NCI-H2227 (cell line): ENCODE results near the gene TRPV6.

Experiments used
- DNase-seq: peaks from one replicate; lab custom pipeline; 2025; ENCODE audit not compliant: unreplicated experiment; lab: John Stamatoyannopoulos, UW

TRPV6 gene

DNA sequence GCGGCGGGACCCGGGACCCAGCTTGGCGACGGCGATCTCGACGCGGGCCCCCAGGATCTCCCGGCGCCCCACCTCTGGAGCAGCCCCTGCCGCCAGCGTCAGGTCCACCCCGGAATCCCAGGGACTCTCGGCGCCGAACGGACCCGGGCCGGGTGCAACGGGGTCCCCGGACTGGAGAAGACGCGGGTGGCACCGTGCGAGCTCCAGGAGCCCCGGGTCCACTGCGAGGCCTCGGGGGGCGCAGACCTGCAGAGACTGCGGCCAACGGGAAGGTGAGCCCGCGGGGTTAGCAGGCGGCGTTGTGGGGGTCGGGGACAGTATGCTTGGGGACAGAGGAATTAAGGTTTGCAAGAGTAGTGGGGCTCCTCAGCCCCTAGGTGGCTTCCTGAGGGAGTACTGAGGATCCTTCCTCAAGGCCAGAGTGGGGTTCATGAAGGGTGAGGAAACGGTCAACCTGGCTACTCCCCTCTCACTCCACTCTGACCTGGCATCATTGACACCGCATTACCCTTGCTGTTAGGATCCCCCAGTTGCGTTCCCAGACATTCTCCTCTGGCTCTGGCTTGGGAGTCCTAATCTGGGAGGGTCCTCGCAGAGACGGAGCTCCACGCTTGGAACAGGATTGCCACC, 30.3 kb downstream of the TRPV6 start:
- no peak for DNase-seq

- DNase-seq: peak; percentile 31
Measured at GRCh38 chr7:142854372-142855113, 31.0 kb downstream of the TRPV6 start, which contains the start of gene EPHB6. Gene EPHB6 (plus strand): TSS chr7:142855076. CDS start chr7:142863228, 8,152 bp downstream.

- peak; percentile 29 for DNase-seq
Measured at GRCh38 chr7:142853739-142854371, 31.7 kb downstream of the TRPV6 start.

- no peak for DNase-seq
Measured at GRCh38 chr7:142851919-142852318, 33.6 kb downstream of the TRPV6 start.

DNA sequence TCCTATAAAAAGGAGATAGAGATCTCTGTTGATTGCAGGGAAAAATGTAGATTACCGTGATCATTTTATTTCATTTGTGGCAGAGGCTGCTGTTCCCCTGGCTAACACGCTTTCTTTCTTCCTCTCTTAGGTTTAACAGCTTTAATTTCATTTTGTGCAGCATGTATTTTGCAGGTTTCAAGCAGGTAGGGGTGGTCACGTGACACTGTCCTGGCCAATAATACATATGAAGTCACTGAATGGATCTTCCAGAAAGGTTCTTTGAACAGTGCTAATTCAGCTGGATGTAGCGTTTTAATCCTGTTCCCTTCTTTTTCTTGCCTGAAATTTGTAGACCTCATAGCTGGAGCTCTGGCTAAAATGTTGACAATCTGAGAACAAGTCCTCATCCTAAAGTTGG, 34.3 kb downstream of the TRPV6 start:
- no peak for DNase-seq

DNA sequence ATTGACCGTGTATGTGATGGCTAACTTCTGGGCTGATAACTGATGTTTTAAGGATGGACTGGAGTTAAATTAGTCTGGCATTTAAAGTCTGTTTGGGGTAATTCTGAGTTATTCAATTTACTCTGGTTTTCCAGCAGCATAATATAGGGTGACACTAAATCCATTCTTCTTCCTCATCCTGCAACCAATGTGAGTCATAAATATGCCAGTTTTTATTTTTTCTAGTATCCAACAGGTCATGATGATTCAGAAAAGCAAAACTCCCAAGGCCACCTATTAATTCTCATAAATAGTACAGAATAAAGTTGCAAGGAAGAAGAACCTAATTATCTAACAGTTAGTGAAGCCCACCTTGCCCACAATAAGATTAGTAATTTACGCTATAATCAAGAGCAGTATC, 38.2 kb downstream of the TRPV6 start:
- DNase-seq: no peak

- DNase-seq: no peak
Measured at GRCh38 chr7:142842251-142842766, 43.2 kb downstream of the TRPV6 start.

DNA sequence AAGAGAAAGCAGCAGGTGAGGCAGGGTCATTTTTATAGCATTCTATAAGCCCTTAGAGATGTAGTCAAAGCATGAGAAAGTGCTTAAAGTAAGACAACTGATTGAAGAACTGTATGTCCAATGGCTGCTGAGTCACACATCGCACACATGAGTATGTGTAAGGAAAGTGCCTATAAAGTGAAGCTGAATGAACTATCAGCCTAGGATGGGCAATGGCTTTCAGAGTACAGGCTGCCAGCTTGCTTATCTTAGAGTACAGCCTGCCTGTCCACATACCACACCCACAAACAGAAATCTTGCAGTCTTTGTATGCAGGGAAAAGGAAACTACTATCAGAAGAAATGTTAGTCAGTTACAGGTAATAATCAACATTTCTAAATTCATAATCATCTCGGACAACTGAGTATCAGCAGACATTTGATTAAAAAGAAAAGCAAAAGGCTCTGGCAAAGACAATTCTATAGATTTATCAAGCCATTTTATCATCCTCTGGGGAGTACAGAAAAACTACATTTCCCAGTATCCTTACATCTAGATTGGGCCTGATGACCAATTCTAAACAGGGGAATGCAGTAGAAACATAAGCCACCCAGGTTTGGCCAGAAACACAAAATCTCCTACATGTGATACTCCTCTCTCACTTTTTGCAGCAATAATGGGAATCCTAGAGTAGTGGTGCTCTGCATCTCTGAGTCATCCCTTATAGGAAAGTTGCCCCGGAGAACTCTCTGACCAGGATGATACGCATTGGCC, 46.9 kb downstream of the TRPV6 start:
- DNase-seq: no peak

DNA sequence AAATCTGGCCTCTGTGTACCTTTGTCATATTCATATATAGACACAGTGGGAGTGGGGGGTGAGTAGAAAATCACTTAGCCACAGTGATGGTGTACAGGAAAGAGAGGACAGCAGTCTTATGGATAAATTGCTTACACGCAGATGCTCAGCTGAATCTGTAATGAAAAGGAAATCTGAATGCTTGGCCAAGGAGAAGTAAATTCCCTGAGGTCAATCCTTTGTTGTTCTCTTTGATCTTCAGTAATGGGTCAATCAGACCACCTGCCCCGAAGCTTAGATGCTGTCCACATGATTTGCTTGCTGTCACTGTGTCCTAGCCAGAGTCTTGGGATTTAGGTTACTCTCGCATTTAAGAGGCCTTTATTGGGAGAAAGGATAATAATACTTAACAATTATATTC, 49.1 kb downstream of the TRPV6 start:
- DNase-seq: no peak

- DNase-seq: no peak
Measured at GRCh38 chr7:142835487-142835886, 50.1 kb downstream of the TRPV6 start.

- no peak for DNase-seq
Measured at GRCh38 chr7:142833174-142834048, 52.1 kb downstream of the TRPV6 start.

DNA sequence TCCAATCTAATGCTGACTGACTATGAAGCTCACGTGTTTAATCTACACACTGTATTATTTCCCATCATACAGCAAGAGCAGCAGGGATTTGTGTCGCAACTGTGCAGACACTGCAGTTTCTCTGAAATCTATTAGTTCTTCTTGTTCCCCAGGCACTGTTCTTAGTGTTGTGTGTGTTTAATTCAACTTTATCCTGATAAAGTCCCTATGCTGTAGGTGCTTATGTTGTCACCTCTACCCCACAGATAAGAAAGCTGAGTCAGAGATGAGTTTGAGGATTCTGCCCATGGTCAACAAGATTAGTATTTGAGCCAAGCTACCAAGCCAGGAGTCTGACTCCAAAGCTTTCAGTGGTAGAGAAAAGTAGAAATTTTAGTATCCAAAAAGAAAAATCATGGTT, 53.1 kb downstream of the TRPV6 start:
- DNase-seq: no peak

- DNase-seq: no peak
Measured at GRCh38 chr7:142827951-142828500, 57.5 kb downstream of the TRPV6 start.

DNA sequence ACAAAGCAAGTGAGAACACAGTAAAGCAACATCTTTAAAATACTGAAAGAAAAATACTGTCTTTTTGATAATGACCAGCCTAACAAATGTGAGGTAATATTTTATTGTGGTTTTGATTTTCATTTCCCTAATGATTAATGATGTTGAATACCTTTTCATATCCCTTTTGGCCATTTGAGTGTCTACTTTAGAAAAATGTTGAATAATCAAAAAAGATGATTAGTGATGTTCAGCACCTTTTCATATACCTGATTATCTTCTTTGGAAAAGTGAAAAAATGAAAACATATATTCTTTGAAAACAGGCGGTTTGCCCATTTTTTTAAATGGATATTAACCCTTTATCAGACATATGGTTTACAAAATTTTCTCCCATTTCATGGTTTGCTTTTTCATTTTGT, 62.8 kb downstream of the TRPV6 start:
- no peak for DNase-seq
